Prostate gland (tissue), 2 donors: ENCODE data around the gene PIWIL1.

Source experiments
- CTCF ChIP-seq, 4 experiments: fragments of 200-600 bp in 2 of 4; fragments of 450-650 bp in 2 of 4; sonication (generic) in 2 of 4; IDR thresholded peaks; 1 replicate in 3 of 4; 2 replicates in 1 of 4; pipeline ENCODE4 v1.5.1; 2016 to 2019; ENCODE audit warnings: antibody characterized with exemption in 4 of 4, mild to moderate bottlenecking in 2 of 4, moderate library complexity in 2 of 4
- POLR2A ChIP-seq: fragments of 450-650 bp; IDR thresholded peaks from one replicate; pipeline ENCODE4 v1.6.1; 2016; ENCODE audit warnings: antibody characterized with exemption, mild to moderate bottlenecking
- POLR2AphosphoS5 ChIP-seq: sonication (generic); formaldehyde crosslinking; IDR thresholded peaks from one replicate; pipeline ENCODE4 v1.6.1; 2017; ENCODE audit warnings: antibody characterized with exemption

DNA sequence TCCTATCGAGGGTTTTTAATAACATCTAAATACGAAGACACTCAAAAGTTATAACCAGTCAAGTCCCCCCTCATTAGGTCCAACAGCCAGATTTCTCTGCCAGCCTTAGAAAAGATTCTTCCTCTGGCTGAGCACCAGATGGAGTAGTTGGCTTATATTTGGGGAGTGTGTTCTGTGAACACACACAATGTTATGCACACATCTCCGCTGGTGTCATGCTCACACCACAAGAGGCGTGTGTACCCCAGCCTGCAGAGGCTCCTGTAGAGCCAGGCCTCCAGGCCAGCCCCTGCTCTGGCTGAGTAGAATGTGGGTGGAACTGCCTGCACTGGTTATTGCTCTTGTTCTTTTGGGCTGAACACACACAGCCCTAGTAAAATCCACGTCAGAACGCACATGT lies 64.0 kb downstream of the PIWIL1 start:
- TF ChIP-seq CTCF (IDR thresholded peaks at IDR 0.05) (peak in 1 of 4 experiments; percentile 20), POLR2A (no peak), POLR2AphosphoS5 (no peak)
